Loucy (cell line): Measurements from ENCODE around the gene PDE4D.

Experiments
- H2AFZ ChIP-seq: fragments of 200-600 bp; sonication (generic); 2 replicates; pipeline ENCODE4 v1.6.0; 2016; ENCODE audit warnings: antibody characterized with exemption, mild to moderate bottlenecking, low read length, moderate library complexity
- H3F3A ChIP-seq: fragments of 200-600 bp; 2 replicates; pipeline ENCODE4 v1.6.0; 2016; ENCODE audit warnings: antibody characterized with exemption, low read depth, mild to moderate bottlenecking
- H3K27me3 ChIP-seq: fragments of 200-600 bp; sonication (generic); 2 replicates; pipeline ENCODE4 v1.6.1; 2014; ENCODE audit warnings: low read length, mild to moderate bottlenecking; ENCODE audit not compliant: insufficient read depth, poor library complexity, severe bottlenecking
- H3K36me3 ChIP-seq: fragments of 200-600 bp; sonication (generic); 2 replicates; pipeline ENCODE4 v1.6.1; 2016; ENCODE audit warnings: low read length; ENCODE audit not compliant: insufficient read depth
- H3K4me1 ChIP-seq: fragments of 200-600 bp; sonication (generic); 2 replicates; pipeline ENCODE4 v1.5.1; 2014; ENCODE audit warnings: low read length, mild to moderate bottlenecking; ENCODE audit not compliant: insufficient read depth, poor library complexity, severe bottlenecking
- H3K4me2 ChIP-seq: fragments of 200-600 bp; sonication (generic); 2 replicates; pipeline ENCODE4 v1.6.0; 2014; ENCODE audit warnings: antibody characterized with exemption, low read length, low read depth, mild to moderate bottlenecking; ENCODE audit not compliant: poor library complexity, severe bottlenecking
- H3K4me3 ChIP-seq: fragments of 200-600 bp; sonication (generic); 2 replicates; pipeline ENCODE4 v1.5.1; 2014; ENCODE audit warnings: low read length, mild to moderate bottlenecking, mixed read lengths; ENCODE audit not compliant: poor library complexity, severe bottlenecking
- H3K79me2 ChIP-seq: fragments of 200-600 bp; sonication (generic); 2 replicates; pipeline ENCODE4 v1.6.1; 2014; ENCODE audit warnings: low read length; ENCODE audit not compliant: insufficient read depth
- H3K9ac ChIP-seq: fragments of 200-600 bp; sonication (generic); 2 replicates; pipeline ENCODE4 v1.6.0; 2014; ENCODE audit warnings: mild to moderate bottlenecking, low read depth, low read length, moderate library complexity; ENCODE audit not compliant: poor library complexity, severe bottlenecking
- H3K9me2 ChIP-seq: fragments of 200-600 bp; sonication (generic); replicated peaks from 2 replicates; pipeline ENCODE4 v1.6.1; 2016; ENCODE audit warnings: low read depth, low read length, mixed read lengths
- H3K9me3 ChIP-seq: fragments of 200-600 bp; sonication (generic); 2 replicates; pipeline ENCODE4 v1.6.1; 2014; ENCODE audit warnings: mild to moderate bottlenecking, antibody characterized with exemption, low read length, low read depth; ENCODE audit not compliant: insufficient read depth
- H4K20me1 ChIP-seq: fragments of 200-600 bp; sonication (generic); 2 replicates; pipeline ENCODE4 v1.6.0; 2014; ENCODE audit warnings: antibody characterized with exemption, low read length, mild to moderate bottlenecking; ENCODE audit not compliant: insufficient read depth, poor library complexity, severe bottlenecking
- CTCF ChIP-seq: fragments of 200-600 bp; sonication (generic); conservative IDR thresholded peaks from 2 replicates; pipeline ENCODE4 v1.5.1; 2014; ENCODE audit warnings: mild to moderate bottlenecking, antibody characterized with exemption, low read length
- EZH2phosphoT487 ChIP-seq: fragments of 200-600 bp; IDR thresholded peaks from 2 replicates; pipeline ENCODE4 v1.6.1; 2018; ENCODE audit warnings: antibody characterized with exemption, mild to moderate bottlenecking, moderate library complexity, borderline replicate concordance

Gene PDE4D

GRCh38 chr5:59538750-59539121 is 354.8 kb downstream of the PDE4D start:
- Histone ChIP-seq H4K20me1 (no peaks in the 10 kb centered on the region), H2AFZ (no peak overlapping the region), H3K4me3 (no peak overlapping the region), H3K36me3 (no peaks in the 10 kb centered on the region), H3F3A (no peaks in the 10 kb centered on the region), H3K4me1 (no peaks in the 10 kb centered on the region), H3K9me3 (no peaks in the 10 kb centered on the region), H3K4me2 (no peak overlapping the region), H3K9me2 (no peaks in the 10 kb centered on the region), H3K79me2 (no peaks in the 10 kb centered on the region), H3K9ac (no peak overlapping the region), H3K27me3 (no peaks in the 10 kb centered on the region)
- no peak for TF ChIP-seq EZH2phosphoT487
- no peak for TF ChIP-seq CTCF

- no peaks in the 10 kb centered on the region for H3K27me3 ChIP-seq
- H4K20me1 ChIP-seq: no peaks in the 10 kb centered on the region
- H3K4me2 ChIP-seq: no peak overlapping the region
- no peak overlapping the region for H3K9ac ChIP-seq
- no peaks in the 10 kb centered on the region for H3K36me3 ChIP-seq
- no peaks in the 10 kb centered on the region for H3K79me2 ChIP-seq
- H3K9me3 ChIP-seq: no peaks in the 10 kb centered on the region
- no peak overlapping the region for H2AFZ ChIP-seq
- no peaks in the 10 kb centered on the region for H3K9me2 ChIP-seq
- H3K4me1 ChIP-seq: no peaks in the 10 kb centered on the region
- H3F3A ChIP-seq: no peaks in the 10 kb centered on the region
- H3K4me3 ChIP-seq: no peak overlapping the region
- no peak for TF ChIP-seq CTCF
- no peak for TF ChIP-seq EZH2phosphoT487
These were observed 355.4 kb downstream of the PDE4D start for GRCh38 chr5:59537961-59538749.

- Histone ChIP-seq H3K36me3 (no peaks in the 10 kb centered on the region), H3K4me3 (no peak overlapping the region), H3K79me2 (no peaks in the 10 kb centered on the region), H4K20me1 (no peaks in the 10 kb centered on the region), H3K9me3 (no peaks in the 10 kb centered on the region), H2AFZ (no peak overlapping the region), H3K27me3 (no peaks in the 10 kb centered on the region), H3K9ac (no peak overlapping the region), H3K4me2 (no peak overlapping the region), H3K9me2 (no peaks in the 10 kb centered on the region), H3K4me1 (no peaks in the 10 kb centered on the region), H3F3A (no peaks in the 10 kb centered on the region)
- TF ChIP-seq CTCF (no peak), EZH2phosphoT487 (no peak)
These were observed 356.7 kb downstream of the PDE4D start for GRCh38 chr5:59536875-59537274.
